ENCODE data around the gene DYNLL2.
"Not testable (repeated sequence)": the region's sequence is repeated elsewhere in the genome, so short reads cannot be mapped to it uniquely, and the experiment has no call there.

The DYNLL2 gene

DNA sequence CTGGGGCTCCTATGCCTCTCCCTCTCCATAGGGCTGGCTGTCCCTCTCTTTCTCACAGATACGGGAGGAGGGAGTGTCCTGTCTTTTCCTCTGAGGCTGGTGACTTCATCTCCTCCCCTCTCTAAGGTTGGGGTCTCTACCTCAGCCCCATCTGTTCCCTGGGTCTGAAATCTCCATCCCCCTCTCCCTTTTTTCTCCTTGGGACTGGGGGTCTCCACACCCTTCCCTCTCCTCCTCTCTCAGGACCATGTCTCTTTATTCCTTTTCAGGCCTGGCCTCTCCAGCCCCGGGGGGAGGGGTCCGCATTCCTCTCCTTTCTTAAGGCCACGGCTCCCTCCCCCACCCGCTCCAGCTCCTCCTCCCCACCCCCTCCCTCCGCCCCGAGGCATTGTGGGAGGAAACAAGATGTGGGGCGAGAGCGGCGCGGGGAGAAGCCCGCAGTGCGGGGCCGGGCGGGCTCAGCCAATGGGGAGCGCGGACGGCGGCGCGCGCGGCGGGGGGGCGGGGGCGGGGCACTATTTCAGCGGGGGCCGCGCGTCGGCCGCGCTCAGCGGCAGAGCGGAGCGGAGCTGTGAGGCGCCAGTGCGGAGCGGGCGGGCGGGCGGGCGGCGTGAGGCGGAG, at the start of gene DYNLL2:
Gene DYNLL2 (plus strand): TSS at position 550 of the 621 bp plus-strand sequence. CDS start 3,672 bp downstream, outside the sequence.
- peak; percentile 93 for DNase-seq

DNA sequence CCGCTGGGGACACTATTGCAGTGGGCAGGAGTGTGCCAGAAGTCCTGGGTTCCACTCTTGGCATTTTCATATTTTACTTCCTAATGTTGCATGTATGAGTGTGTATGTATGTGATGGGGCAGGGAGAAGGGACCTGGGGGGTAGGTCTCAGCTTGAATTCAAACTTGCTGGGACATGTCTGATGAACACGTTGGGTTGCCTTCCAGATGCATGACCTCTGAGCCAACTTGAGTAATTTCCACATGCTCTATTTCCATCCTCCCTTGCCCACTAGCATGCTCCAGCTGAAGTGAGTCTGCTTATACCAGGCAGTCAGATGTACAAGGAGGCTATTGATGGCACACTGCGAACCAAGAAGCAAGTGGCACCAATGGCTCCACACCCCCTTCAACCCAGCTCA, 43.2 kb upstream of the DYNLL2 start:
- DNase-seq = no peak

DNA sequence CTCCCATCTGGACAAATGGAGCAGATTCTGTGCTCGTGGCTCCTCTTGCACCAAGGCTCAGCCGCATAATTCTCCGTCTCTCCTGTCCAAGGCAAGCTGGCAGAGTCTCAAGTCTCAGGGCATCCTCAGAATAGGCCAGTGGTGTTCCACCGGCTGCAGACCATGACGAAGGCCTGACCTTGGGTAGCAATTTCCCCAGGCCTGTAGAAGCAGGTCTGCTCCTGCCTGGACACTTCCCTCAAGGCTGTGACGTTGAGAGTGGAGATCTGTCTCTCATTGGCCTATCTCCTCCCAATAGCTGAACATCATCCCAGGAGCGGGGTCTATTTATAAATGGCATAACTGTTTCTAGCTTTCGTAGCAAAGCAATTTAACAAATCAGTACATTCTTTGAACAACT, 42.8 kb upstream of the DYNLL2 start:
- DNase-seq = no peak

DNA sequence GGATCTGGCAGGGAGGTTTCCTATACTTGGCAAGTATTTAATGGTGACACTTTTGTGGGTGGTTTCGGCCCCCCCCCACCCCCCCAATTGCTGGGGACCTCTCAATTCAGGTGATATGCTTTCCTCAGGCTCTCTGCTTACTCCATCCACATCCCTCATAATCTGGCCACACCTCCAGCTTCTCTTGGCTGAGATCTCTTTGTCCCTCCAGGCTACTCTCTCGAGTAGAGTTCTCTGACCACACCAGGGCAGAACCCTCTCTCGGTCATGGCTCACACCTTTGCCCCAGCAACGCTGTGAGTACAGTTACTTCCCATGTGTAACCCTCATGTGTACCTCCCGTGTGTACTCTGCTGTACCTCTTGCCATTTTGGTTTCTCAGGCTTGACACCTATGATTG, 42.1 kb upstream of the DYNLL2 start:
- DNase-seq = no peak

DNA sequence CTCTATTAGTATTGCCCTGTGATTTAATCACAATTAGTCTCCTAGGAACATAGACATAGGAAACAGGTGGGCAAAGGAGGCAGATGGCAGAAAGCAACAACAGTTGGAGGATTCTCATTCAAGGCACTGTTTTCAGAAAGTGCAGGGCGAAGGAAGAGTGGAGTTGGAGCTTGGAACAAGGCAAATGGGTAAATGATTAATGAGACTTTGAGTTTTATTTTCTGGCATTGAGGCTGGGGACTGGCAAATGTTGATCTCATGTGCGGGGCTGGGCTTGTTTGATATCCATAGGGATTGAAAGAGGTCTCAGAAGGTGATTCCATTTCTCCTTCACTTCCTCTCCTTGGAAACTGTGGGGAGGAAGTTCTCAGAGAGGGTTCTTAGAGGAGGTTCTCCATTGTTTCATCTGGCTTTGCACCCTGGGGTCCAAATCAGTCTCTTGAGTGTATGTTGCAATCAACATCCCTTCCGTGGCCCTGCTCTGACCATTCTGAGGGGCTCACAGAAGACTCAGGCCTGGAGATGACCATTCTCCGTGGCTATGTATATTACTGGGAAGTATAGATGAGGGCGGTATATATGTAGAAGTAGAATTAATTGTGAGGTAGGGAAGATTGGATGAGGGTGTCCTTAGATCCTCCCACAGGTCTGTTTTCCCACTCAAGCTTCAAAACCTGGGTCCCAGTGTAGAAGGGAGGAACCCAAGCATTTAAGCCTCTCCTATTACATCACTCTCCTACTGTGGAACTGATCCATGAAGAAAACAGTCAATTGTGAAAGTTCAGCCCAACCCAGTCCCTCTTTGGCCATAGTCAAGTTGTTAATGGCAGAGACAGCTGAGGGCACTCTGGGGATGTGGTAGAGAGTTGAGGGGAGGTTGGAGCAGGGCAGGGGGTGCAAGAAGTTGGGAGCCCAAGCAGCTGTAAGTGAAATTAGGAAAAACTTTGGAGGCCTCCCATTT, 39.7 kb upstream of the DYNLL2 start:
- DNase-seq = no peak

DNA sequence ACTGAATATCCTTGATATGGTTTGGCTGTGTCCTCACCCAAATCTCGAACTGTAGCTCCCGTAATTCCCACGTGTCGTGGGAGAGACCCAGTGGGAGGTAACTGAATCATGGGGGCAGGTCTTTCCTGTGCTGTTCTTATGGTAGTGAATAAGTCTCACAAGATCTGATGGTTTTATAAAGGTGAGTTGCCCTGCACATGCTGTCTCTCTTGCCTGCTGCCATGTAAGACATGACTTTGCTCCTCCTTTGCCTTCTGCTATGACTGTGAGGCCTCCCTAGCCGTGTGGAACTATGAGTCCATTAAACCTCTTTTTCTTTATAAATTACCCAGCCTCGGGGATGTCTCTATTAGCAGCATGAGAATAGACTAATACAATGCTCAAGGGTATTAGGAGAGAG, 39.0 kb upstream of the DYNLL2 start:
- not testable (repeated sequence) for DNase-seq

DNA sequence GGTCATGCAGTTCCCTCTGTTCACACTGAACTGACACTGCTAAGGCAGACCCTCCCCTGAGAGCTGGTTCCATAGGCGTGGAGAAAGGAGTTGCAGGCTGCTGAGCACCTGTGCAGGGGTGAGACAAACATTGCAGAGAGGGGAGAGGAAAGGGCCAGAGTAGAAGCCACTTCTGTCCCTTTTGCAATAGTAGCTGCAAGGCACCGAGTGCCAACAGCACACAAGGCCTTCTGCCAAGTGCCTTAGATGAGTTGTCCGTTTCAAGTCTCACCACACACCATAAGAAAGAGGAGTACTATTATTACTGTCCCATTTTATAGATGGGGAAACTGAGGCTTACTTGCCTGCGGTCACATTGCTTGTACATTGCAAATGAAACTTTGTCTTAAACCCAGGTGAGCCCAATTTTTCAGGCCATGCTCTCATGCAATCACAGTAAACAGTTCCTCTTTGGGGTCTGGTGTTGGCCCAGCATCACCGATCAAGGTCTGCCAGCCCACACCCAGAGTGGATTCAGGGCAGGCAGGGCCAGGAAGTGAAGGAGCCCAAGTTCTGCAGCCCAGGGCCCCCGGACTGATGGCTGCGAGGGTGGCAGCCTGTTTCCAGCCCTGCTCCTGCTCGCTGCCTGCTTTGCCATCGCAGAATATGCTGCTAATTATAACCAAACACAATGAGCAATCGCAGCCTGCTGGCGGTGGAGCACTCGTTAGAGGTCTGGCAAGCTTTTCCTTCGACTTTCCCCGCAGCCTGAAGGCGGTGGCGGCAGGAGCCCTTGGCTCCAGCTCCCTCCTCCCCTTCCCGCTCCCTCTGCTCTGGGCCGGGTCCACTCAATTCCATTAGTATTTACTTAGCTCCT, 36.8 kb upstream of the DYNLL2 start:
- no peak for DNase-seq

DNA sequence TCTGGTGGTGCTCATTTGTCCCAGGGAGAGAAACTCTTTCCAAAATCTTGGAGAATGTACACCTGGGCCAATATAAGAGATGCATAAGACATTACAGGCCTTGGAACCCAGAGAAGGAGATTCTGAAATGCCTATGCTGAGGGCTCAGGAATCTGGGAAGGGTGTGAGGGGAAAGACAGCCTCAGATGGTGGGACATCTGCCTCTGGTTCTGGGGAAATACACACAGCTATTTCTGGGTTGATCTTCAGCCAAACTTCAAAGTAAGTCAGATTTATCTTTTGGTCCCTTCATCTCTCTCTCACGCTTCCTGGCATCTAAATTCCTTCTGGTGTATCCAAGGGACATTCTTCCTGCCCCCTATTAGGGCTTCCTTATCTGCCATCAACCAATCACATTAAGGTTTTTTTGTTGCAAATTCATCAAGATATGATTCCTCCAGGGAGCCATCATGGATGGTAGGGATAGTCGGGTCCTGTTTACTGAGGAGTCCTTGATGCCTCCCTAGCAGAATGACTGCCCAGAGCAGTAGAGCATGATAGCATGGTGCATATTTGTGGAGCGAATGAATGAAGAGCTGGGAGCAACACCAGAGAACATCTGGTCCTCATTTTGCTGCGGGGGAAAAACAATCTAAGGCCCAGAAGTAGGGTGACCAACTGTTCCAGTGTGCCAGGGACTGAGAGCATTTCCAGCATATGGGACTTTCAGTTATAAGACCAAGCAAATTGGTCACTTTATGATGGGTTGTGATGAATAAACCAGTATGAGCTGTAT, 35.7 kb upstream of the DYNLL2 start:
- DNase-seq = no peak

DNA sequence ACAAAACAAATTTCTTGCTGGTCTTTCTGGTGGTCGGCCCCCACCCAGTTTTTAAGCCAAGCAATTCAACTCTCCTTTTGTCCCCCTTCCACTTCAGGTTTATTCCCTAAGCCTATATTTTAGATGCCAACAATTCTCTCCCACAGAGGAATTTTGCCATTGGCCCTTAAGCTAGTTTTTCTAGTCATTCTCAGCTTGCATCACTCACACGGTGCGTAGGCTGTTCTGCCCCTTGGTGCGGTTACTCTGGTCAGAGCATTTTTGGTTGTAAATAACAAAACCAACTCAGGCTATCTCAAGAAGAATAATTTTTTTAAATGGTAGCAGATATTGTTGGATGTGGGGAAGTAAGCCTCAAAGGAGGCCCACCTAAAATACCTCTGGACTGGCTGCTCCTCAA, 33.7 kb upstream of the DYNLL2 start:
- DNase-seq = no peak

DNA sequence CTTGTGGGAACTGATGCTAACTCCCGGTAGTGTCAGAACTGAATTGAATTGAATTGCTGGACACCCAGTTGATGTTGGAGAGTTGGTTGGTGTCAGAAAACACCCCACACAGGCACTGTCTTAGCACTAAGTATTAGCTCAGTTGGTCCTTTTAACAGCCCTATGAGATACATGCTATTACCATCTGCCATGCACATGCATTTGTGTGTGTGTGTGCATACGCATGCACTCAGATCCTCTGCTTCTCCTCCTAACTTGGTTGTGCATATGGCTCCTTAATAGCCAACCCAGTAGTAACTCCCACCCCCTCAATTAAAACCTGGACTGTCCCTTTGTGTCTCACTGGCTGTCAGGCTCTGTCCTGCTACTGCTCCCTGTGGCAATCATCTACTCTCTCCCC, 32.3 kb upstream of the DYNLL2 start:
- no peak for DNase-seq

DNA sequence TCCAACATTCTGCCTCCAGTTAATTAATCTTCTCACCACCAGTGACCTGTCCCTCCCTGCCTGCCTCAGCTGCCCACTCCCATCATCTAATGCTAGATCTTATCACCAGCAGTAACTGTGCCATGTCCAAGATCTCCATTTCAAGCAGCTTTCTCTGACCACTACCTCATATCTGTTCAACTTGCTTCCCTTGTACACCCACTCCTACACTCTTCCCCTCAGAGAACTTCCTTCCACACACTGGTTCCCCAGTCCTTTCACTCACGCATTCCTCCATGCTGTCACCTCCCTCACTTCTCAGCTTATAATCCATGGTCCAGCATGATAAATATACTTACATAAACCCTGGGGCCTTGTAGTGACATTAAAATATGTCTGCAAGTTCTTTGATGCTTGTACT, 31.8 kb upstream of the DYNLL2 start:
- DNase-seq = no peak

DNA sequence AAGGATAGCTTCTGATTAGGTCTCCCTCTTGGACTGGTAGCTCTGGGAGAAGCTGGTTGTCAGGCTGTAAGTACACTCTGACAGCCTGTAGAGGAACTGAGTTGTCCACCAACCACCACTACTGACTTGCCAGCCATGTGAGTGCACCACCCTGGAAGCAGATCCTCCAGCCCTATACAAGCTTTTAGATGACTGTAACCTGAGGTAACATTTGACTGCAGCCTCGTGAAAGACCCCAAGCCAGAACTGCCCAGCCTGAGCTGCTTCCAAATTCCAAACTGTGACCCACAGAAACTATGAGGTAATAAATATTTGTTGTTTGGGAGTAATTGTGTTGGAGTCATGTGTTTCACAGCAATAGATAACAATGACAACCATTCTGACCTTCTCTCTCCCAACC, 30.8 kb upstream of the DYNLL2 start:
- DNase-seq = no peak

DNA sequence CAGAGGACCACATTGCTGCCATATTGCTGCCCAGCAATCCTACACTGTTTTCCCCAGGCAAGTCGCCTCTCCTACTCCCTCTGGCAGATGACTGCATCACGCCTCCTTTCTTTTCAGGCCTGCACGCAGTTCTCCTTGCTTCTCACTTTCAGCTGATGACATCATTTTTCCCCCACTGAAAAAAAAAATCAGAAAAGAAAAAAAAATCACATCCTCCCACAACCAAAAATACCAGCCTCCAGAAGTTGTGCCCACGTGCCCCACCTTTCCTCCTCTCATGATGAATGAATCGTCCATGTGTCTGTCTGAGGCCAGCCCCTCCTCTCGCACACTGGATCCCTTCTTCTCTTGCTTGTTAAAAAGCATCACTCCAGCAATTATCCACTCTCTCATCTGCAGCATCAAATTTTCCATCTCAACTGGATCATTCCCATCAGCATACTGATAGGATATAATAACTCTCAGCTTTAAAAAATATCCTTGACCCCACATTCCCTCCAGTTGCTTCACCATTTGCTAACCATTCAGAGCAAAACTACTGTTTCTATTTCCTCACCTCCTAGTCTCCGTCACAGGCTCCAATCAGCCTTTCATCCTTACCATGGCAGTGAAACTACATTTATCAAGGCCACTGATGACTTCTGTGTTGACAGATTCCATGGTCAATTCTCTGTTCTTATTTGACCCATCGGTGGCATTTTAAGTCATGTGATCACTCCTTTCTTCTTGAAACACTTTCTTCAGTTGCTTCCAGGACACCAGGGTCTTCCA, 30.1 kb upstream of the DYNLL2 start:
- DNase-seq = peak; percentile 41

DNA sequence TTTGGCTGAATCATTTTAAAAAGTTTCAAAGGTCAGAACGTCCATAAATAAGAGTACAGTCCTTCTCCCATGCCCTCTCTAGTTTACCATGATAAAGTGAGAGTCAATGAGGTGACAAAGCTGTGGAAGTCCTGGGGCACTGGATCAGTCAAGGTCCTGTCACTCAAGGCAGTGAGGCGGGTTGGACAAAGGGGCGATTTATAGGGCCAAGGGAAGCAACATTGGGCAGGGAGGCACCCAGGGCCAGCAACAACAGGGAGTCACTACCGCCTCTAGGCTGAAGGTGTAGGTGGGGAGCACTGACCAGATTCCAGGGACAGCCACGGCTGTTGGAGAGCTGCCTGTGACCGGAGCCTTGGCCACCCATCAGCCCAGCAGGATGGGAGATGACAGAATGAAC, 28.6 kb upstream of the DYNLL2 start:
- DNase-seq = no peak

DNA sequence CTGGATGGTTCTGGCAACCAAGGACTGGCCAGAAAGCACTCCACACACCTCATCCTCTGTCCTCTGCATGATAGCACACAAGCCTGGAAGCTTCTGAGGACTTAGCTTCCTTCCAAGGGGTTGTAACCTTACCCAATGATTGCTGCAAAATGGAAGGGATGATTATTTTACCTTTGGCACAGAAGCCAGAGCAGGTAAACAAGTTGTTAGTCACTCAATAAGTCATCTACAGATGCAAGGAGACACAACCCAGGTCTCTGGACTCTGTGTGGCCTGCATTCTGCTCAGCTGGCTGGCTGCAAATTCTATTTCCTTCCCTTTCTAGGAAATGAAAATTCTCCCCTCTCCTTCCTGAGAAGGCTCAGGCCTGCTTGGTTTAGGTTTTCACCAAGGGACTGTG, 26.7 kb upstream of the DYNLL2 start:
- DNase-seq = no peak

DNA sequence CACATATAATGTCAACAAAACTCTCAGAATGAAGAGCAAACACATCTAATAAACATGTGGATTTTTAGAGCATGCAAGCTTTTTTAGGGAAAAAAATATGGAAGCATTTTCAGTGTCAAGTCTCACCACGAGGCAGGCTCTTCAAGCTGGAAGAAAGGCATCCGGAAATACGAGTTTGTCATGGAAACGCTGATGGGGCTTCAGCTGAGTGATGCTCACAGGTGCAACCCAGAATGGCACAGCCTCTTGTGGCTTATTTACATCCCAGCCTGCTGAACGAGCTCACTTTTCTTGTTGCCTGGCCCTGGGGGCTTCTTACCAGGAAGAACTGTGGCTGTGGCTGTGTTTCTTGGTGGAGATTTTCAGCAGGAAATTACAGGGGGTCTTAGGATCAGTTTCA, 24.1 kb upstream of the DYNLL2 start:
- no peak for DNase-seq

DNA sequence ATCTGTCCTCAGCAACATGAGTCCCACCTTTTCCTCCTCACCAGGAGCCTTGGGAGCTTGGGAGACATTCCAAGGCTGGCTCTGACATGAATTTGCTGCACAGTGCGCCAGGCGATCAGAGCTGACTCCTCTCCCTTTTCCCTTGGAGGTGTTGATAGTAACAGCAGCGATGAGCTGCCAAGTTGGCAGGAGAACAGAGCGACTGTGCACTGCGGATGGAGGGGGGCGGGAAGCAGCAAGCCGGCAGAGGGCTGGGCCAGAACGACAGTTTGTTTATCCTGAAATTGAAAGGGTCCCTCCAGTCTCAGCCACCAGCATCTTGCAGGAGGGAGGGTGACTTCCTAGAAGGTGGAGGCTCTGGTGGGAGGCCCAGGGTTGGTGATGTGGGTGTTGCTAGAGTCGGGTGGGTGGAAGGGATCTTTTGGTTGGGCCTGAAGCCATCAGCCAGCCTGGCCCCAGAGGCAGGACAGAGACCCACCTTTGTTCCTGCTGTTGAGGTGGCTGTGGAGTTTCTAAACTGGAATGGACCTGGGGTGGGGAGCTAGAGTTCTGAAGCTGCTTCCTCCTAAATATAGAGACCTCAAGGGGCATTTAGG, 22.5 kb upstream of the DYNLL2 start:
- no peak for DNase-seq

DNA sequence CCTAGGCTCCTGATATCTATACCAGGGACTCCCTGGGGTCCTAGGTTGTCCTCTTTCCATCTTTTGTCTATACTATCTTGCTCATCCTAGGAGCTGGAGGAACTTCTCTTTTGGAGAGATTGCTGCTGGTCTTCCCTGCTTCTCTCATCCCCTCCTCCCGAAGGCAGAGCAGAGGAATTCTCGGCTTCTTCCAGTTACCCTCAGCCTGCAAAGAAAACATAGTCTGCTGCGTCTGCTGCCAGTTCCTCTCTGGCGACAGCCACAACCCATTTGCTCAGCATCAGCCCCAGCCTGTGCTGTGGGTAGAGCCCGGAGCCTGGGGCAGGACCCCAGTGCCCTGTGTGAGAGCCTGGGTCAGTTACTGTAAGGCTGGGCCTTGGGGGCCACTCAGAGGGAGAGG, 21.5 kb upstream of the DYNLL2 start:
- DNase-seq = no peak

DNA sequence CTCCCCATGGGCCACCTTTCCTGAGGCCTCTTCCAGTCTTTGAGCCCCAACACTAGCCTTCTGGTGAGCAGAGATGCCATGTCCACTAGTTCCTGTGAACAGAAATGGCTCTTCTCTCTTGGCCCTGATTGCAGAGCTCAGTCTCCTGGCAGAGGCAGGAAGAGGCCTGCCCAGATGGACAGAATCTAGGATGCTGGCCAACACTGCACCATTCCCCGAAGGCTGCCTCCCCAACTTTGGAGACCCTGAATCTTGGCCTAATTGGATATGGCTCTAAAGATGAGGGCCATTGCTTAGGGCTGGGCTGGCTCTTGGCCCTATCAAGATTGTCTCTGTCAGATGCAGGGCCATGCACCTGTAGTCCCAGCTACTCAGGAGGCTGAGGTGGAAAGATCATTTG, 18.0 kb upstream of the DYNLL2 start:
- DNase-seq = no peak

DNA sequence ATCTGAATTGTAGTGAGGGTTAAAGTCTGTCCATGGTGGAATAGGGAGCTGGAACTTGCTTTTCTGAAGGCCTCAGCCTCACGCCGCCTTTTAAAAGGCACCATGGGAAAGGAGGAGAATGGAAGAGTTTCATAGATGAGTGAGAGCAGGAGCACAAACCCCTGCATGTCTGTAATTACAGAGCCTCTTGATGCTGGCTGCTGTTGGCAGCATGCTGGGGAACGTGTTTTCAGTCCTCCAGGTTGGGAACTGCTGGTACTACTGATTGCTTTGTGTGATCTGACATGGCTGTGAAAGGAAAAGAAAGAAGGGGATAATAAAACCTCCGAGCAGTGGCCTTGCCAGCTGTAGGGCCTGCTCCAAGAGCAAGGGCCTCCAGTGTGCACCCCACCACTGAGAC, 16.8 kb upstream of the DYNLL2 start:
- no peak for DNase-seq

DNA sequence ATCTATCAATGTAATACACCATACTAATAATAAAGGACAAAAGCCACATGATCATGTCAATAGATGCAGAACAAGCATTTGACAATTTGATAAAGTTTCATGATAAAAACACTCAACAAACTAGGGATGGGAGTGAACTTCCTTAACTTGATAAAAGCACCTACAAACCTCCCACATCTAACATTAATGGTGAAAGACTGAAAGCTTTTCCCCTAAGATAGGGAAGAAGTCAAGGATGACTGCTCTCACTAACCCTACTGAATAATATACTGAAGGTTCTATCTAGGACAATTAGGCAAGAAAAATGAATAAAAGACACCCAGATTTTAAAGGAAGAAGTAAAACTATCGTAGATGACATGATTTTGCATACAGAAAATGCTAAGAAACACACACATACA, 10.4 kb upstream of the DYNLL2 start:
- DNase-seq = no peak

Data from activated CD4-positive, alpha-beta T cell treated with anti-CD3 and anti-CD28 coated beads for 48 hours (primary cell).